Lower lobe of right lung (tissue), 2 donors: ENCODE measurements around the gene CDH24. TPM values are rescaled to one million over a fixed set of nuclear protein-coding genes. Genes with fewer than 3 reads are reported as not detected.

ENCODE experiments used
- ATAC-seq, 2 donors: fragments of 200-7000 bp; cut with Tn5 transposase; one replicate each; pipeline ENCODE4 v1.9.1; 2020 to 2022; ENCODE audit warnings: mild to moderate bottlenecking in 2 of 2, moderate library complexity in 2 of 2
- DNase-seq: peaks from one replicate; pipeline ENCODE4 v3.0.0-alpha.2; 2020
- H3K27ac ChIP-seq: fragments of 200-600 bp; one replicate; pipeline ENCODE4 v1.8.0; 2022
- H3K27me3 ChIP-seq: fragments of 200-600 bp; one replicate; pipeline ENCODE4 v1.8.0; 2022; ENCODE audit warnings: low read depth
- H3K36me3 ChIP-seq: fragments of 200-600 bp; one replicate; pipeline ENCODE4 v1.8.0; 2022; ENCODE audit warnings: mild to moderate bottlenecking
- H3K4me1 ChIP-seq: fragments of 200-600 bp; one replicate; pipeline ENCODE4 v1.8.0; 2022
- H3K4me3 ChIP-seq: fragments of 200-600 bp; one replicate; pipeline ENCODE4 v1.8.0; 2022; ENCODE audit warnings: mild to moderate bottlenecking
- H3K9me3 ChIP-seq: fragments of 200-600 bp; one replicate; pipeline ENCODE4 v1.8.0; 2022
- intact Hi-C: fragments of 100-400 bp; cut with DNase I; formaldehyde crosslinking; loops from one replicate; pipeline ENCODE4 v1.11.0; 2022
- total RNA-seq: library from RNA; stranded (reverse); fragmentation: NEBNext Ultra II Directional; extraction: Animal tissue kit (Norgen Biotek cat#: 25700); gene quantifications from one replicate; pipeline ENCODE4 v1.2.1, GENCODE V29; 2021
- TF ChIP-seq, protein P1 (sequence below): fragments of 200-600 bp; IDR thresholded peaks from one replicate; pipeline ENCODE4 v1.8.0; 2022; ENCODE audit warnings: antibody characterized with exemption, mild to moderate bottlenecking
- donor health status: DM: no; HTN: yes; CAD: no; lungs with severe emphysema.

Gene CDH24
- total RNA-seq, 1 donor from 2014 or later, result 5.6 TPM

DNA sequence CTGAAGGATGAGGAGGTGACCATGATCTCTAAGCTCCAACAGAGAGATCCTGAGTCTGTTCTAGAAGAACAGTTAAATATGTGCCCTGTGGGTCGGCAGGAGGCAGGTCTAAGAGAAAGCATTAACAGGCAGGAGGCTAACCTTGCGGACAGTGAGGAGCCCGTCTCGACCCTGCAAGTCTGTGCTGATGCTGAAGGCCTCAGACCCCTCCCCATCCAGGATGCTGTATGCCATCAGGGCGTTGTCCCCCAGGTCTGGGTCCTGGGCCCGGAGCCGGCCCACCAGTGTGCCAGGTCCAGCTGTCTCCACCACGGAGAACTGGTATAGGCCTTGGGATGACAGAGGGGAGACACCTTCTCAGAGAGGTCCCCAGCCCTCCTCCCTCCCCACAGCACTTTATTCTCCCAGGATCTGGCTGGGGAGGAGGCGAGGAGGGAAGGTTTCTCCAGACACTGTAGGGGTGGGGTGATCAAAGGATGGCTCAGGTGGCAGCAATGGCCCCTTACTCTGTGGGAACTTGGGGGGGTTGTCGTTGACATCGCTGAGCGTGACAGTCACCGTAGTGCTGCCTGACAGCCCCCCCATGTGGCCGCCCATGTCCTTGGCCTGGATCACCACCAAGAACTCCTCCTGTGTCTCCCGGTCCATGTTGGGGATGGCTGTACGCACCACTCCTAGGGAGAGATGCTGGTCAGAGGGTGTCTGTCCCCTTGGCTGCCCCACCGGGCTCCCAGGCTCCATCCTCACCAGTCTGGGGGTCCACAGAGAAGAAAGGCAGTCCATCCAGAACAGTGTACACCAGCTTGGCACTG is 3.1 kb downstream of the CDH24 start:
- TF ChIP-seq, protein P1, sequence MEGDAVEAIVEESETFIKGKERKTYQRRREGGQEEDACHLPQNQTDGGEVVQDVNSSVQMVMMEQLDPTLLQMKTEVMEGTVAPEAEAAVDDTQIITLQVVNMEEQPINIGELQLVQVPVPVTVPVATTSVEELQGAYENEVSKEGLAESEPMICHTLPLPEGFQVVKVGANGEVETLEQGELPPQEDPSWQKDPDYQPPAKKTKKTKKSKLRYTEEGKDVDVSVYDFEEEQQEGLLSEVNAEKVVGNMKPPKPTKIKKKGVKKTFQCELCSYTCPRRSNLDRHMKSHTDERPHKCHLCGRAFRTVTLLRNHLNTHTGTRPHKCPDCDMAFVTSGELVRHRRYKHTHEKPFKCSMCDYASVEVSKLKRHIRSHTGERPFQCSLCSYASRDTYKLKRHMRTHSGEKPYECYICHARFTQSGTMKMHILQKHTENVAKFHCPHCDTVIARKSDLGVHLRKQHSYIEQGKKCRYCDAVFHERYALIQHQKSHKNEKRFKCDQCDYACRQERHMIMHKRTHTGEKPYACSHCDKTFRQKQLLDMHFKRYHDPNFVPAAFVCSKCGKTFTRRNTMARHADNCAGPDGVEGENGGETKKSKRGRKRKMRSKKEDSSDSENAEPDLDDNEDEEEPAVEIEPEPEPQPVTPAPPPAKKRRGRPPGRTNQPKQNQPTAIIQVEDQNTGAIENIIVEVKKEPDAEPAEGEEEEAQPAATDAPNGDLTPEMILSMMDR, result peak; percentile 25
- intact Hi-C loops, result no loop called here
- Histone ChIP-seq H3K4me3 (no peak overlapping the region), H3K4me1 (peaks cover 15% of the 10 kb centered on the region), H3K9me3 (no peaks in the 10 kb centered on the region), H3K36me3 (peaks cover 7% of the 10 kb centered on the region), H3K27ac (no peak overlapping the region), H3K27me3 (no peaks in the 10 kb centered on the region)
- ATAC-seq (no peak), DNase-seq (no peak)

DNA sequence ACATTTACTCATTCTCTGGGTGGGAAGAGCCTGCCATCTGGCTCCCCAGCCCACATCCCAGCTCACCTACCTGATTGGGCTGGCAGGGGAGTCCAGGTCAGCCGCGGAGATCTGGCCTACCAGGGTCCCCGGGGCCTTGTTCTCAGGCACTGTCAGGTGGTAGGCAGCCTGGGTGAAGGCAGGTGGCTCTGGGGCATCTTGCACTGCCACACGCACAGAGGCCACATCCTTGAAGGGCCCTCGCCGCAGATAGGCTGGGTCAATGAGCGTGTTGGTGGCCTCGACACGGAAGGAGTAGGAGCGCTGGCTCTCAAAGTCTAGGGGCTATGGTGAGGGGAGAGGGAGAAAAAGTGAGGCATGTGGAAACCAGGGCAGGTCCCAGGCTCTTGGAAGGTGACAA is 3.9 kb downstream of the CDH24 start:
- H3K9me3 ChIP-seq, result no peaks in the 10 kb centered on the region
- DNase-seq (no peak), ATAC-seq (no peak)
- peaks cover 15% of the 10 kb centered on the region for H3K4me1 ChIP-seq
- no peaks in the 10 kb centered on the region for H3K36me3 ChIP-seq
- TF ChIP-seq, protein P1, result no peak
- H3K27me3 ChIP-seq, result no peaks in the 10 kb centered on the region
- H3K4me3 ChIP-seq, result no peak overlapping the region
- intact Hi-C loops, result no loop called here
- no peak overlapping the region for H3K27ac ChIP-seq

DNA sequence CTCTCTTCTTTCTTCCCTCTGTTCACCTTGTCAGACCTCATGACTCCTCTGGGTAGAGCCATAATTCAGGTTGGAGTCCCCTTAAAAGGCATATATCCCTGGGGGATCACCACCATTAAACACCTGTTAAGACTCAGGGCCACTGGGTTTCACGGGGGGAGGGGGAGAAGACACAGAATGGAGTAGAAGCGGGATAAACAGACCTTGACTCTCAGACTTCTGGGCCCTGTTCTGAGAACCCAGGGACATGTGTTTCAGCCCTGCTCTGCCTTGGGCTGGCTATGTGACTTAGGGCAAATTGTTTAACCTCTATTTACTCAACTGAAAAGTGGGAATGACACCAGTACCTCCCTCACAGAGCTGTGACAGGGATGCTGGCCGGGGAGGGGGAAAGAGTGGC is 4.6 kb downstream of the CDH24 start:
- no peaks in the 10 kb centered on the region for H3K9me3 ChIP-seq
- intact Hi-C loops, result no loop called here
- no peaks in the 10 kb centered on the region for H3K27me3 ChIP-seq
- TF ChIP-seq, protein P1, result no peak
- H3K4me3 ChIP-seq, result no peak overlapping the region
- no peak for ATAC-seq
- peaks cover 15% of the 10 kb centered on the region for H3K4me1 ChIP-seq
- DNase-seq, result no peak
- no peaks in the 10 kb centered on the region for H3K36me3 ChIP-seq
- no peak overlapping the region for H3K27ac ChIP-seq

DNA sequence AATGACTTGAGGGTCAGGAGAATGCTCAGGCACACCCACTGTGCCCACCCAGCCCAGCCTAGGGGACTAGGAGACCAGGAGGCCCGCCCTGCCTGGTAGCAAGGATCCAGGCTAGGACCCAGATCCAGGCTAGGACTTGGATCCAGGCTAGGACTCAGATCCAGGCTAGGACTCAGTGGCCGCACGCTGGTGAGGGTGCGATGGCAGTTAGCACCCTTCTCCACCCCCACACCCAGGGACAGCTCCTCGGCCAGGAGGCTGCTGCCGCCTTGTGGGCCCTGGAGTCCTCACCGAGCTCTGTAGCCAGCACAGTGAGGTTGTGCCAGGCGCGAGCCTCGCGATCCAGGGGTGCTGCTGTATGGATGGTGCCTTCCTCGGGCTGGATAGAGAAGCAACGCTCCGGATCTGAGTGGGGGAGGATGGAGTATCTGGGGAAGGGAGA is 5.1 kb downstream of the CDH24 start:
- H3K9me3 ChIP-seq, result no peaks in the 10 kb centered on the region
- no peaks in the 10 kb centered on the region for H3K36me3 ChIP-seq
- H3K27ac ChIP-seq, result no peak overlapping the region
- no peak for DNase-seq
- no peak for ATAC-seq
- no peak overlapping the region for H3K4me3 ChIP-seq
- no peaks in the 10 kb centered on the region for H3K27me3 ChIP-seq
- peaks cover 15% of the 10 kb centered on the region for H3K4me1 ChIP-seq
- TF ChIP-seq, protein P1, result no peak
- intact Hi-C loops, result no loop called here

GRCh38 chr14:23051141-23052057 is 5.9 kb downstream of the CDH24 start:
- intact Hi-C loops, result no loop called here
- H3K4me1 ChIP-seq, result peaks cover 7% of the 10 kb centered on the region
- H3K27ac ChIP-seq, result no peak overlapping the region
- ATAC-seq (no peak), DNase-seq (no peak)
- TF ChIP-seq, protein P1, result no peak
- H3K4me3 ChIP-seq, result no peak overlapping the region
- H3K36me3 ChIP-seq, result no peaks in the 10 kb centered on the region
- no peaks in the 10 kb centered on the region for H3K9me3 ChIP-seq
- no peaks in the 10 kb centered on the region for H3K27me3 ChIP-seq
